CD8-positive, alpha-beta memory T cell (primary cell): Measurements from ENCODE around the gene CFAP221. TPM values are rescaled to one million over a fixed set of nuclear protein-coding genes. Genes with fewer than 3 reads are reported as not detected.

Experiments used
- CTCF ChIA-PET: fragments of 350-600 bp; sonication (Branson Sonifier 250); formaldehyde crosslinking; loops from one replicate; lab custom pipeline; 2021; ENCODE audit warnings: antibody characterized with exemption; lab: Charles Lee
- POLR2A ChIA-PET: fragments of 350-600 bp; sonication (Branson Sonifier 250); formaldehyde crosslinking; loops from one replicate; lab custom pipeline; 2021; ENCODE audit warnings: antibody characterized with exemption; lab: Charles Lee
- DNase-seq, 5 donors: peaks; one replicate each; pipeline versions ENCODE4 v3.0.0 to v3.0.0-alpha.2; 2020 to 2022; ENCODE audit warnings: mixed read lengths in 1 of 5
- H3K27ac ChIP-seq: one replicate; pipeline ENCODE4 v1.7.0; 2013; ENCODE audit warnings: low read depth, mild to moderate bottlenecking, low read length, moderate library complexity
- H3K27me3 ChIP-seq: 2 replicates; pipeline ENCODE4 v1.7.0; 2013; ENCODE audit warnings: low read length, mild to moderate bottlenecking; ENCODE audit not compliant: insufficient read depth, poor library complexity, severe bottlenecking
- H3K36me3 ChIP-seq: 2 replicates; pipeline ENCODE4 v1.7.0; 2013; ENCODE audit warnings: mild to moderate bottlenecking, low read length, moderate library complexity; ENCODE audit not compliant: insufficient read depth
- H3K4me1 ChIP-seq: 2 replicates; pipeline ENCODE4 v1.7.0; 2013; ENCODE audit warnings: mild to moderate bottlenecking, low read length, moderate library complexity; ENCODE audit not compliant: insufficient read depth
- H3K4me3 ChIP-seq: 2 replicates; pipeline ENCODE4 v1.7.0; 2013; ENCODE audit warnings: mild to moderate bottlenecking, low read length
- H3K9me3 ChIP-seq: 2 replicates; pipeline ENCODE4 v1.7.0; 2013; ENCODE audit warnings: mild to moderate bottlenecking, low read length
- H3K27ac Mint-ChIP-seq, 8 donors: one replicate each; pipeline ENCODE4 v1.8.0; 2020 to 2021; ENCODE audit warnings: mixed read lengths in 8 of 8, mild to moderate bottlenecking in 6 of 8, inconsistent platforms in 3 of 8, moderate library complexity in 3 of 8
- H3K27me3 Mint-ChIP-seq, 2 donors: one replicate each; pipeline ENCODE4 v1.8.0; 2020 to 2021; ENCODE audit warnings: mixed read lengths in 2 of 2, mild to moderate bottlenecking in 1 of 2, moderate library complexity in 1 of 2
- H3K36me3 Mint-ChIP-seq, 3 donors: one replicate each; pipeline ENCODE4 v1.8.0; 2020 to 2021; ENCODE audit warnings: mixed read lengths in 3 of 3, inconsistent platforms in 1 of 3, mild to moderate bottlenecking in 1 of 3
- H3K4me1 Mint-ChIP-seq, 3 donors: one replicate each; pipeline ENCODE4 v1.8.0; 2020 to 2021; ENCODE audit warnings: mixed read lengths in 3 of 3, inconsistent platforms in 1 of 3, mild to moderate bottlenecking in 1 of 3
- H3K4me3 Mint-ChIP-seq, 7 donors: one replicate each; pipeline ENCODE4 v1.8.0; 2020 to 2021; ENCODE audit warnings: mixed read lengths in 7 of 7, mild to moderate bottlenecking in 6 of 7, moderate library complexity in 4 of 7, inconsistent platforms in 2 of 7
- H3K9me3 Mint-ChIP-seq, 5 donors: one replicate each; pipeline ENCODE4 v1.8.0; 2020 to 2022; ENCODE audit warnings: mixed read lengths in 5 of 5, mild to moderate bottlenecking in 3 of 5, moderate library complexity in 2 of 5, inconsistent platforms in 1 of 5
- polyA plus RNA-seq: library from polyadenylated mRNA; unstranded; fragments of 300-500 nt; fragmentation: Illumina TruSeq; gene quantifications from one replicate; pipeline ENCODE4 v1.2.3, GENCODE V29; 2021
- total RNA-seq, 2 experiments: library from RNA; stranded (reverse); gene quantifications; one replicate each; pipeline ENCODE4 v1.2.3, GENCODE V29; 2021

CFAP221 gene
- not detected for total RNA-seq
- not detected for polyA plus RNA-seq

GRCh38 chr2:119544075-119544938 lies at the start of gene CFAP221:
Gene CFAP221, plus strand, starts transcription at chr2:119544449. Its CDS starts 1,683 bp downstream, at chr2:119546132.
- ChIA-PET POLR2A (no interaction called here), CTCF (no interaction called here)
- H3K4me1 Mint-ChIP-seq: peaks cover 10 to 12% (median 11%) of the 10 kb centered on the region in 3 donors
- peaks cover 56 to 61% of the 10 kb centered on the region in 2 donors for H3K27me3 Mint-ChIP-seq
- H3K27me3 ChIP-seq: peaks cover 3% of the 10 kb centered on the region
- H3K9me3 Mint-ChIP-seq: peaks cover 0 to 8% (median 3%) of the 10 kb centered on the region in 5 donors
- H3K4me3 Mint-ChIP-seq: peak within 1 kb of the TSS in 5 of 7 donors; percentile 20 to 53 (median 52)
- H3K4me1 ChIP-seq: no peaks in the 10 kb centered on the region
- no peak within 1 kb of the TSS for H3K27ac Mint-ChIP-seq
- H3K9me3 ChIP-seq: no peaks in the 10 kb centered on the region
- no peak within 1 kb of the TSS for H3K27ac ChIP-seq
- no peaks in the 10 kb centered on the region for H3K36me3 ChIP-seq
- DNase-seq: peak in 1 of 5 donors; percentile 7
- H3K36me3 Mint-ChIP-seq: peaks cover 0 to 3% (median 0%) of the 10 kb centered on the region in 3 donors
- no peak within 1 kb of the TSS for H3K4me3 ChIP-seq

GRCh38 chr2:119495948-119496347 lies 48.3 kb upstream of the CFAP221 start:
- peaks cover 15 to 24% (median 18%) of the 10 kb centered on the region in 5 donors for H3K9me3 Mint-ChIP-seq
- CTCF ChIA-PET: no interaction called here
- H3K36me3 Mint-ChIP-seq: no peaks in the 10 kb centered on the region
- H3K27me3 Mint-ChIP-seq: peaks cover 7 to 34% of the 10 kb centered on the region in 2 donors
- H3K27me3 ChIP-seq: no peaks in the 10 kb centered on the region
- H3K9me3 ChIP-seq: no peaks in the 10 kb centered on the region
- no peak for DNase-seq
- H3K27ac Mint-ChIP-seq: no peak overlapping the region
- POLR2A ChIA-PET: no interaction called here
- H3K4me3 Mint-ChIP-seq: no peak overlapping the region
- H3K4me1 ChIP-seq: no peaks in the 10 kb centered on the region
- no peak overlapping the region for H3K27ac ChIP-seq
- H3K4me1 Mint-ChIP-seq: no peaks in the 10 kb centered on the region
- H3K4me3 ChIP-seq: no peak overlapping the region
- no peaks in the 10 kb centered on the region for H3K36me3 ChIP-seq

- no peaks in the 10 kb centered on the region for H3K4me1 ChIP-seq
- H3K4me3 ChIP-seq: no peak overlapping the region
- H3K27me3 ChIP-seq: no peaks in the 10 kb centered on the region
- peaks cover 19 to 27% (median 22%) of the 10 kb centered on the region in 5 donors for H3K9me3 Mint-ChIP-seq
- H3K36me3 Mint-ChIP-seq: no peaks in the 10 kb centered on the region
- no peak for DNase-seq
- H3K36me3 ChIP-seq: no peaks in the 10 kb centered on the region
- ChIA-PET POLR2A (no interaction called here), CTCF (no interaction called here)
- H3K9me3 ChIP-seq: no peaks in the 10 kb centered on the region
- H3K27ac ChIP-seq: no peak overlapping the region
- peaks cover 7 to 40% of the 10 kb centered on the region in 2 donors for H3K27me3 Mint-ChIP-seq
- no peaks in the 10 kb centered on the region for H3K4me1 Mint-ChIP-seq
- no peak overlapping the region for H3K27ac Mint-ChIP-seq
- H3K4me3 Mint-ChIP-seq: no peak overlapping the region
These were observed 47.6 kb upstream of the CFAP221 start for GRCh38 chr2:119496682-119497081.

GRCh38 chr2:119508756-119509155 lies 35.5 kb upstream of the CFAP221 start:
- DNase-seq: no peak
- CTCF ChIA-PET: no interaction called here
- H3K9me3 ChIP-seq: no peaks in the 10 kb centered on the region
- H3K4me1 ChIP-seq: no peaks in the 10 kb centered on the region
- POLR2A ChIA-PET: no interaction called here
- peaks cover 0 to 3% (median 0%) of the 10 kb centered on the region in 5 donors for H3K9me3 Mint-ChIP-seq
- no peak overlapping the region for H3K27ac Mint-ChIP-seq
- H3K4me3 Mint-ChIP-seq: no peak overlapping the region
- H3K4me3 ChIP-seq: no peak overlapping the region
- H3K4me1 Mint-ChIP-seq: no peaks in the 10 kb centered on the region
- H3K27ac ChIP-seq: no peak overlapping the region
- peaks cover 4 to 7% of the 10 kb centered on the region in 2 donors for H3K27me3 Mint-ChIP-seq
- no peaks in the 10 kb centered on the region for H3K27me3 ChIP-seq
- no peaks in the 10 kb centered on the region for H3K36me3 ChIP-seq
- H3K36me3 Mint-ChIP-seq: no peaks in the 10 kb centered on the region

- Mint-ChIP-seq H3K4me1 (no peaks in the 10 kb centered on the region), H3K4me3 (no peak overlapping the region), H3K9me3 (peaks cover 0 to 2% (median 0%) of the 10 kb centered on the region in 5 donors), H3K36me3 (no peaks in the 10 kb centered on the region), H3K27ac (no peak overlapping the region), H3K27me3 (peaks cover 4 to 11% of the 10 kb centered on the region in 2 donors)
- Histone ChIP-seq H3K36me3 (no peaks in the 10 kb centered on the region), H3K27ac (no peak overlapping the region), H3K4me1 (no peaks in the 10 kb centered on the region), H3K4me3 (no peak overlapping the region), H3K27me3 (no peaks in the 10 kb centered on the region), H3K9me3 (no peaks in the 10 kb centered on the region)
- CTCF ChIA-PET: no interaction called here
- DNase-seq: no peak
- POLR2A ChIA-PET: no interaction called here
These were observed 32.3 kb upstream of the CFAP221 start for GRCh38 chr2:119511989-119512388.

GRCh38 chr2:119512946-119513345 lies 31.3 kb upstream of the CFAP221 start:
- Mint-ChIP-seq H3K36me3 (no peaks in the 10 kb centered on the region), H3K27ac (no peak overlapping the region)
- CTCF ChIA-PET: no interaction called here

GRCh38 chr2:119513832-119514231 lies 30.4 kb upstream of the CFAP221 start:
- H3K27ac Mint-ChIP-seq: no peak overlapping the region
- peaks cover 0 to 2% (median 0%) of the 10 kb centered on the region in 5 donors for H3K9me3 Mint-ChIP-seq
- CTCF ChIA-PET: no interaction called here
- H3K4me1 Mint-ChIP-seq: no peaks in the 10 kb centered on the region
- H3K36me3 Mint-ChIP-seq: no peaks in the 10 kb centered on the region
- H3K27ac ChIP-seq: no peak overlapping the region
- H3K4me3 ChIP-seq: no peak overlapping the region
- no peak overlapping the region for H3K4me3 Mint-ChIP-seq
- H3K9me3 ChIP-seq: no peaks in the 10 kb centered on the region
- H3K27me3 ChIP-seq: no peaks in the 10 kb centered on the region
- no peak for DNase-seq
- H3K36me3 ChIP-seq: no peaks in the 10 kb centered on the region
- H3K4me1 ChIP-seq: no peaks in the 10 kb centered on the region
- POLR2A ChIA-PET: no interaction called here
- peaks cover 11% of the 10 kb centered on the region in 2 donors for H3K27me3 Mint-ChIP-seq

More at GRCh38 chr2:119512946-119513345, 31.3 kb upstream of the CFAP221 start:
- POLR2A ChIA-PET: no interaction called here
- peaks cover 0 to 2% (median 0%) of the 10 kb centered on the region in 5 donors for H3K9me3 Mint-ChIP-seq
- H3K4me1 ChIP-seq: no peaks in the 10 kb centered on the region
- H3K4me1 Mint-ChIP-seq: no peaks in the 10 kb centered on the region
- no peak overlapping the region for H3K4me3 Mint-ChIP-seq
- H3K27me3 ChIP-seq: no peaks in the 10 kb centered on the region
- no peaks in the 10 kb centered on the region for H3K36me3 ChIP-seq
- DNase-seq: no peak
- H3K27me3 Mint-ChIP-seq: peaks cover 8 to 11% of the 10 kb centered on the region in 2 donors
- H3K9me3 ChIP-seq: no peaks in the 10 kb centered on the region
- H3K27ac ChIP-seq: no peak overlapping the region
- H3K4me3 ChIP-seq: no peak overlapping the region

GRCh38 chr2:119516121-119516520 lies 28.1 kb upstream of the CFAP221 start:
- ChIA-PET CTCF (no interaction called here), POLR2A (no interaction called here)
- DNase-seq: no peak
- Mint-ChIP-seq H3K9me3 (peaks cover 0 to 2% (median 0%) of the 10 kb centered on the region in 5 donors), H3K4me3 (no peak overlapping the region), H3K4me1 (no peaks in the 10 kb centered on the region), H3K27me3 (peaks cover 11 to 18% of the 10 kb centered on the region in 2 donors), H3K36me3 (no peaks in the 10 kb centered on the region), H3K27ac (no peak overlapping the region)
- Histone ChIP-seq H3K4me1 (no peaks in the 10 kb centered on the region), H3K27ac (no peak overlapping the region), H3K27me3 (no peaks in the 10 kb centered on the region), H3K4me3 (no peak overlapping the region), H3K9me3 (no peaks in the 10 kb centered on the region), H3K36me3 (no peaks in the 10 kb centered on the region)
